NCI-H510A treated with DMSO at 0.1 percent for 48 hours (cell line): Measurements from ENCODE around the gene ENTREP3.
"Not testable (repeated sequence)": the region's sequence is repeated elsewhere in the genome, so short reads cannot be mapped to it uniquely, and the experiment has no call there.

Experiments
- DNase-seq: peaks from one replicate; lab custom pipeline; 2025; lab: John Stamatoyannopoulos, UW

ENTREP3 gene, protein sequence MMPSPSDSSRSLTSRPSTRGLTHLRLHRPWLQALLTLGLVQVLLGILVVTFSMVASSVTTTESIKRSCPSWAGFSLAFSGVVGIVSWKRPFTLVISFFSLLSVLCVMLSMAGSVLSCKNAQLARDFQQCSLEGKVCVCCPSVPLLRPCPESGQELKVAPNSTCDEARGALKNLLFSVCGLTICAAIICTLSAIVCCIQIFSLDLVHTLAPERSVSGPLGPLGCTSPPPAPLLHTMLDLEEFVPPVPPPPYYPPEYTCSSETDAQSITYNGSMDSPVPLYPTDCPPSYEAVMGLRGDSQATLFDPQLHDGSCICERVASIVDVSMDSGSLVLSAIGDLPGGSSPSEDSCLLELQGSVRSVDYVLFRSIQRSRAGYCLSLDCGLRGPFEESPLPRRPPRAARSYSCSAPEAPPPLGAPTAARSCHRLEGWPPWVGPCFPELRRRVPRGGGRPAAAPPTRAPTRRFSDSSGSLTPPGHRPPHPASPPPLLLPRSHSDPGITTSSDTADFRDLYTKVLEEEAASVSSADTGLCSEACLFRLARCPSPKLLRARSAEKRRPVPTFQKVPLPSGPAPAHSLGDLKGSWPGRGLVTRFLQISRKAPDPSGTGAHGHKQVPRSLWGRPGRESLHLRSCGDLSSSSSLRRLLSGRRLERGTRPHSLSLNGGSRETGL

DNA sequence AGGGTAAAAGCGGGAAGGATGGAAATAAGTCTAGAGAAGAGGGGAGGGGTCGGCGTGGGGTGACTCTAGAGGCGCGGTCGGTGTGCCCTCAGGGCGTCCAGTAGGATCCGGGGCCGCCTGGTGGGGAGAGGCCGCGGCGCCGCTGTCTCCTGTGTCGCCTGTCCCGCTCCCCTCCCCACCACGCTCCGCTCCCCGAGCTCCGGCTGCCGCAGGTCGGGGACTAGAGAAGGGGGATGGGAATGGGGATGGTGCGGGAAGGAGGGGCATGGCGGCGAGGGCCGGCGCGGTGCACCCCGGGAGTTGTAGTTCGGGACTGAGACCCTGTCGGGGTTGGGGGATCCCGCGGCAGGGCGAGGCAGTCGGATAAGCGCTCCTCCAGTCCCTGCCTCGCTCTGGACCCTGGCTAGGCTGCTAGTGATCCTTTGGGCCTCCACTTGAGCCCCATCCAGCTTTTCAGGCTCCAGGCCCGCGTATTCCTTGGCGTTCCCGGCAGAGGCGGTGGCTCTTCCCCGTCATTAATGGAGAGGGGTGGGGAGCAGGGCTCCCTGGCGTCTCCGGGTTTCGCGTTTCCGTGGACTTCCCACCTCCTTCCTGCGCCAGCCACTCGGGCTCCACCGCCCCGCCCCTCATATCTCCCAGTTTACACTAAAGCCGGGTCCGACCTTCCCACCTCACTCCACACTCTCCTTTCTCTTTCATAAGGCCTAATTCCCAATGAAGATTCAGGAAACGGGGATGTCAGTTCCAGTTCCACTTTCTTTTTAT is at the start of gene ENTREP3:
Gene ENTREP3, minus strand, starts transcription at position 241 of the 765 bp plus-strand sequence. CDS start 606 bp downstream, outside the sequence.
- DNase-seq = peak; percentile 62

DNA sequence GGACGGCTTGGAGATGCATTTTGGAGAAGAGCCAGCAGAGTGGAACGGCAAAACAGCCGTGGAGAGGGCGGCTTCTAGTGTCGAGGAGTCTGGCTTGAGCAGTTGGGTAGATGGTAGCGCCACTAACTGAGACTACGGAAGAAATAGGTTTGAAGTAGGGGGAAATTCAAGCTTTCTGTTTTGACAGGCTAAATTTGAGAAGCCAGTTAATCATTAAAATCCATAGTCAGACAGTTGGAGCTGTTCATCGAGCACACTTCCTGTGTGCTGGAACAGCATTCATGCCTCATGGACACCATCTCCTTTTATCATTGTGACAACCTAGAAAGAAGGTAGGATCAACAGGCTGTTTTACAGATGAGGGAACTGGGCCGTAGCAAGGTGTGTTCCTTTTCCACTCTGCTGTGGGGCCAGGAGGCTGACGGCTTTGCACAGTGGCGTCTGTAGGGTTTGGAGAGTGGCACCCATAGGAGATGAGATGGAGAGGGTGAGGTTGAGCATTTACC is 49.3 kb upstream of the ENTREP3 start:
- no peak for DNase-seq

DNA sequence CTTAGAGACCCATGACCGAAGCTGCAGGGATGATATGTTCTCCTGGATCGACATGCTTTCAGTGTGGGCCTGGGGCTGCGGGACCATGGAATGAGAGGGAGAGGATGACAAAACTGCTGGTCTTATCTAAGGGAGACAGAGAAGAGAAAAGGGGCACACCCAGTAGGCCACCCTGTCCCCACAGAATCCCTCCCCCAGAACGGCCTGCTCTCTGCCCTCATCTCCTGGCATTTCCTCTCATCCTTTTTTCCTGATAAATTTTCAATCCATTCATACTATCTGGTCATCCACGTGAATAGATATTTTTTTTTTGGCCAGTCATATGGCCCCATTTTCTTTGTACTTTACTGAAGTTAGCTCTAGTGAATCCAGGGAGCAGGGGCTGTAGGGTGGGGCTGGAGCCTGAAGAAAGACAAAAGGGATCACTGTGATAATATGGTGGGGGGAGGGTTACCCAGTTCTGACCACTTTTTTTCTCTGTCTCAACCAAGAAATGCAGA is 46.1 kb upstream of the ENTREP3 start, which contains the start of gene PKLR:
Gene PKLR, minus strand, starts transcription at position 97 of the 500 bp plus-strand sequence. Its CDS starts 43 bp downstream, at position 54.
- no peak for DNase-seq

DNA sequence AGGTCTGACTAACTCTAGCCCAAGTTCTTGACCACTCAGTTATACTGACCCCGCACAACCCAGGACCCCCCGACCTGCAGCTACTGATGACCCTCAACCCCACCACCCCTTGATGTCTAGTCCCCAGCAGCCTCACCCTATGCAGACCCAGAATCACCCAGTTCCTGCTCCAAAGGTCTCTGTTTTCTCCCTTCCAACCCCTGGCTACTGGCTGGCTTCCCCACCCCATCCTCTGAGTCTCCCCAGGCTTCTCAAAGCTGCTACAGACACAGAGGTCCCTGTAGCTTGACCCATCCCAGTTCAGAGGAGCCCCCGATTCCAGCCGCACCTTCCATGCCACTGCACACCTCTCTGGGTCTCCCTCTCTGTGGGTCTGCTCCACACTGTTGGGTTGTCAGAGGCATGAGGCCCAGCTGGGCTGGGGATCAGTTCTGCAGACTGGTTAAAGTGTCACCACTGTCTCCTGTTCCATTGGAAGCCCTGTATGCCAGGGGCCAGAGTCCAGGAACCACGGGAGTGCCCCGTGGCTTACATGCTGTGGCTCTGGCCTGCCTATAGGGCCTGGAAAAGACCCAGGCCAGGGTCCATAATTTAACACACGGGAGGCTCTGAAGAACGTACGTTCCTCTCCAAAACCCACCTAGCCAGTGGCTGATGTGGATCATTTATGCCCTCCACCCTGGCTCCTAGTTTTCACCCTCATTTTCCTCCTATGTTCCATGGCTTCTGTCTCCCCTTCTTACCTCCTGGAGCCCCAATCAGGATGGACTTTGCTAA is 45.5 kb upstream of the ENTREP3 start:
- no peak for DNase-seq

DNA sequence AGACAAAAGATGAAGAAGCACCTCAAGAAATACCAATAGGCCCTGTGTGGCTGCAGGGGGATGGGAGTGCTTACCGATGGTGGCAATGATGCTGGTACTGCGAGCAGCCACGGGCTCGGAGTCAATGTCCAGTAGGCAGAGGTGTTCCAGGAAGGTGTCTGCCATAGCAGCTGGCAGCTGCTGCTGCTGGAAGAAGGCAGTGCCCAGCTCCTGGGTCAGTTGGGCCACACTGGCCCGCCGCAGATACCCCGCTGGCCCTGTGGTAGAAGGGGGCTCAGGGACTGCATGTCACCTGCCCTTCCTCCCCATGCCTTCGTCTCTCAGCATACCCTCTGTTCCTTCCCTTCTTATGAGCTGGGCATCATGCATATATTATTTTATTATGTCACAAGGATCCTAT is 44.7 kb upstream of the ENTREP3 start:
- no peak for DNase-seq

DNA sequence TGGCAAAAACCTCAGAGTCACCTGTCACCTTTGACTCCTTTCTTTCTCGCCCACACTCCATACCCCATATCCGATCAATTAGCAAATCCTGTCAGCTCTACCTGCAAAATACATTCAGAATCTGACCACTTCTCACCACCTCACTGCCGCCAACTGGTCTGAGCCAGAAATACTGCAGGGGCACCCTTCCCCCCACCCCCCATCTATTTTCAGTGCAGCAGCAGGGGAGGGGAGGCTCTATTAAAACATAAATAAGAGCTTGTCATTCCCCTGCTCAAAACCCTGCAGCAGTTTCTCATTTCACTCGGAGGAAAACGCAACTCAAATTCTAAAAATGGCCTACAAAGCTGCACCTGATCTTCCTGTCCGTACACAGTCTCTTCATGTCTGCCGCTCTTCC is 42.1 kb upstream of the ENTREP3 start:
- DNase-seq = no peak

DNA sequence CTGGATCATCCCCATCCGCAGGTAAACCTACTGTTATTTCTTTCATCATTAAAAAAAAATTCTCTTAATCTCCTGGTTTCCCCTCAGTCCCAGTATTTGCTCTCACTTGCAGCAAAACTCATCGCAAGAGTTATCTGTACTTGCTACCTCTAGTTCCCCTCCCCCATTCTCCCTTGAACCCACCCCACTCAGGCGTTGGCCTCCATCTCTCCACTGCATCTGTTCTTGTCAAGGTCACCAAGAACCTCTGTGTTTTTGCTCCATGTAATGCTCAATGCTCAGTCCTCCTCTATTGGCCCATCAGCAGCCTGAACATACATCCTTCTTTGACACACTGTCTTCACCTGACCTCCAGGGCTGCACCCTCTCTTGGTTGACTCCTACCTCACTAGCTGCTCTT is 41.4 kb upstream of the ENTREP3 start:
- DNase-seq = no peak

DNA sequence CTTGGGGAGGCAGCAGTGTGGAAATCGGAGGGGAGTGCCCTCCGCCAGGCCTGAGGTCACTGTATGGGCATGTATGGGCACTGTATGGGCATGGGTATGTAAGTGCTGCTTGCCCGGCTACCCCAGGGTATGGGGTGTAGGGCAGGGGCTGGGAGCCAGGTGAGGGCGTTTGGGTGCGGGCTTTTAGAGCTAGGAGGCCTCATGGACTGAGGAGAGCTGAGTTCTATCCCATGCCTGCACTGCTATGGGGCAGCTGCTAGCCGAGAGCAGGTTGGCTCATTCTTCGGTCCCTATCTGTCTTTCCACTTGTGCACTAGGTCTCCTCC is 40.6 kb upstream of the ENTREP3 start:
- no peak for DNase-seq

DNA sequence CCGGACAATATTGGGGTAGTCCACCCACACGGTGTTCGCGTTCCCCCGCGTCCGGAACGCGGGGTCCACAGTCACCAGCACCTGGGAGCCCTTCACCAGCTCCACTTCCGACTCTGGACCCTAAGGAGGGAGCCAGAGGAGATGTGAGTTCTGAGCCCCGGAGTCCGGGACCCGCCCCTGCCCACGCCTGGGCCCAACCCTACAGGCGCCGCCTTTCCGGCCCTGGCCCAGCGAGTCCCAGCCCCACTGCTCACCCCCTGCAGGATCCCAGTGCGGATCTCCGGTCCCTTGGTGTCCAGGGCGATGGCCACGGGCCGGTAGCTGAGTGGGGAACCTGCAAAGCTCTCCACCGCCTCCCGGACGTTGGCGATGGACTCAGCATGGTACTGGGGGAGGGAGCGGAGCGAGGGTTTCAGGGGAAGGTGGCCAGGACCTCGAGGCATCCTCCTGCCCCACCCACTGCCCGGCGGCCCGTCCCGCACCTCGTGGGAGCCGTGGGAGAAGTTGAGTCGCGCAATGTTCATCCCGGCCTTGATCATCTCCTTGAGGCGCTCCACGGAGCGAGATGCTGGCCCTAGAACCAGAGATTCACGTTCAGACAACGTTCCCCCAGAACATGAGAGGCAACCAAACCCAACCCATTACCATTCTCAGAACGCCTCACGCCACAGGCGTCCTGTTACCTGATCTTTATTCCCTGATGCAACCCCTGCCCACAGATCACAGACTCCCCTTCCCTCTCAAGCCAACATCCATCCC is 40.1 kb upstream of the ENTREP3 start:
- DNase-seq = no peak

DNA sequence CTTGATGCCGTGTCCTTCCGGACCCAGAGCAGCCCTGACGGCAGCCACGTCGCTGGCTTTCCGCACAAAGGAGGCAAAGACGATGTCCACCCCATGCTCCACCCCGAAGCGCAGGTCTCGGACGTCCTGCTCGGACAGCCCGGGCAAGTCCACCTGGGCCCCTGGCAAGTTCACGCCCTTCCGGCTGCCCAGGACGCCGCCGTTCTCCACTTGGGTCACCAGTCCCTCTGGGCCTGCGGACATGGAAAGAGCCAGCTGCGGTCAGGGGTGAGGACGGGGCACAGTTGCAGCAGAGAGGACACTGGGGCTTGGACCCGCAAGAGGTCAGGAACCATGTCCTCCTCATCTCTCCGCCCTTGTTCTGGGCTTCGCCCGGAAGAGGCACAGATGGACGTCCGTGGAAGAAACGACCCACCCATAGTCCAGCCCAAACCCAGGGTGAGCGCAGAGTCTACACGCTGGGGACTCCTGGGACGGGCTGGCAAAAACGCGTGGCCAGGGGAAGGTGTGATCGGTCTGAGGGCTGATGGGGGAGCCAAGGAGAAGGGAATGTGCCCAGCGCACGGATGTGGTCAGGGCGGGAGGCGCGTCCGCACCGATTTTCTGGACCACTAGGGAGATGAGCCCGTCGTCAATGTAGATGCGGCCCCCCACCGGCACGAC is 39.4 kb upstream of the ENTREP3 start:
- DNase-seq = no peak

DNA sequence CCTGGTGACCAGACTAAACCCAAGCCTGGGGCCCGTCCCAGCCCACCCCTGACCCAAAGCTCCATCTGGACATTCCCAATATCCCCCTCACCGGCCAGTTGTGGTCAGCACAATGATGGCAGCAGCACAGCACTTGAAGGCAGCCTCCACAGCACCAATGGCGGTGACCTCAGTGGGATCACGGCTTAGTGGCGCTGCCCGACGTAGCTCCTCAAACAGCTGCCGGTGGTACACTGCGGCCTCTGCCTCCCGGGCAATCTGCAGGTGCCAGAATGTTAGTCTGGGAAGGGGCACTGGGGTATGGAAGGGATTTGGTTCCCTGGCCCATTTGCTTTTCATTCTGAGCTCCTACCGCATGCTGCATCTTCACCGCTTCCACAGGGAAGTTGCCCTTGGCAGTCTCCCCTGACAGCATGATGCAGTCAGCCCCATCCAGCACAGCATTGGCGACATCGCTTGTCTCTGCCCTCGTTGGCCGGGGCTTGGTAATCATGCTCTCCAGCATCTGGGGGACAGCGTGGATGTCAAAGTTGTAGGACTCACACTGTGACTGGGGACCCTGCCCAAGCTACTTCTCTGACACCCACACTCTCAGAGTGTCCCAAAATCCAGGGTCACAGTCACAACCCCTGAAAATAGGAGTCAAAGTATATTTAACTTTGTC is 37.9 kb upstream of the ENTREP3 start:
- DNase-seq = no peak

DNA sequence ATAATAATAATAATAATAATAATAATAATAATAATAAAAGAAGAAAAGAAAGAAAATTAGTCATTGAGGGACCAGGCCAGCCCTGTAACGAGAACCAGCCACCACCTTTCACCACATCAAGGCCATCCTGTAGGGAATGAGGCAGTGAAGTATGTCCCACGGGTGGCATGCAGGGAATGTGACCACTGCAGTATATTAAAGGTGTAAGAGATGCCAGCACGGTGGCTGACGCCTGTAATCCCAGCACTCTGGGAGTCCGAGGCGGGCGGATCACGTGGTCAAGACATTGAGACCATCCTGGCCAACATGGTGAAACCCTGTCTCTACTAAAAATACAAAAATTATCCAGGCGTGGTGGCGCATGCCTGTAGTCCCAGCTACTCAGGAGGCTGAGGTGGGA is 35.7 kb upstream of the ENTREP3 start:
- DNase-seq = not testable (repeated sequence)

DNA sequence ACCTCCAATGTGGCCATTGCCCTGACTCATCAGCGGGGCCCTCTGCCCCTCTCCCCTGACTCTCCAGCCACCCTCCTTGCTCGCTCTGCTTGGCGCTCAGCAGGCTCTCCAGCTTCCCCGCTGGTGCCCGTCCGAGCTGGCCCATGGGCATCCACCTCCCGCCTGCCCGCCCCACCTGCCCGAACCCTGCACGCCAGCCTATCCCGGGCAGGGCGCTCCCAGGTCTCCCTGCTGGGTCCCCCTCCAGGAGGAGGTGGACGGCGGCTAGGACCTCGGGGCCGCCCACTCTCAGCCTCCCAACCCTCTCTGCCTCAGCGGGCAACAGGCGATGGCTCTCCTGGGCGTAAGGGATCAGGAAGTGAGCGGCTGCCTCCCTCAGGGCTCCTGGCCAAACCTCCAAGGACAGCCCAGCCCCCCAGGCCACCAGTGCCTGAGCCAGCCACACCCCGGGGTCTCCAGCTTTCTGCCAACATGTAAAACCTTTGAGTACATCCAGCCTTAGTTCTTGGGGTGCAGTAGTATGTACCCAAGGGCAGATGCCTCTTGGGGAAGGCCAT is 32.8 kb upstream of the ENTREP3 start:
- DNase-seq = no peak

DNA sequence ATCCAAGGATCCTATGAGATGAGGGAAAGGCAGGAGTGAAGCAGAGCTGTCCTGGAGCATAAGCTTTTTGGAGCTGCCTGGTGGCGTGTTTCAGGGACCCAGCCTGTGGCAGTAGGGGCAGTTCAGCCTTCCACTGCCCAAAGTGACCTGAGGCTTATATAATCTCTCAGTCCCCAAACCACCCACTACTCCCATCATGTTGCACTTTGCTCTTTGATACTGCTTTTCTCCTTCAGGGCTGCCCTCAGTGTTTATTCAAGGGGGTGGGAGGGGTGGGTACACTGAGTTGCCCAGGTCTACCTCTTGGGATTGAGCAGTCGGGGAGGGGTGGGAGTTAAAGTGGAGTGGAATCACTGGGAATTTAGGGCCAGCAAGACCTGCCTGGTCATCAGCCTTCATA is 31.3 kb upstream of the ENTREP3 start:
- DNase-seq = no peak

DNA sequence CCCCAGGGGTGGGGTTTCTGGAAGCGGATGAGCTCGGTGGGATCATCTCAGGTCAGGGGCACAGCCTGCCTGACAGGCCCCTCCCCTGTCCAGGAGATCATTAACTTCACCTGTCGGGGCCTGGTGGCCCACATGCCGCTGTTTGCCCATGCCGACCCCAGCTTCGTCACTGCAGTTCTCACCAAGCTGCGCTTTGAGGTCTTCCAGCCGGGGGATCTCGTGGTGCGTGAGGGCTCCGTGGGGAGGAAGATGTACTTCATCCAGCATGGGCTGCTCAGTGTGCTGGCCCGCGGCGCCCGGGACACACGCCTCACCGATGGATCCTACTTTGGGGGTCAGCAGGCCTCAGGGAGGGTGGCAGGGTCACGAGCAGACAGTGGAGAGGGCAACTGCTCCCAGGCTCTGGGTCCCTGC is 30.4 kb upstream of the ENTREP3 start:
- no peak for DNase-seq

DNA sequence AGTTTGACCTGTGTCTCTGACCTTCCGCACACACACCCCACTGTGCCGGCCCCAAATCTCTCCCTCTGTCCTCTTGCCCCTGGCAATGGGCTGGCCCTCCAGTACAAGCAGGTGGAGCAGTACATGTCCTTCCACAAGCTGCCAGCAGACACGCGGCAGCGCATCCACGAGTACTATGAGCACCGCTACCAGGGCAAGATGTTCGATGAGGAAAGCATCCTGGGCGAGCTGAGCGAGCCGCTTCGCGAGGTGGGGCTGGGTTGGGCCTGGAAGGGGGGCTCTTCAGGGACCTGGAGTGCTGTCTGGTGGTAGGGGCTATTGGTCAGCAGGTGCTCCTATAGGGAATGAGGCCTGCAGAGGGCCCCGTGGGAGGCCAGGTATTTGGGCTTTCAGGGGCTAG is 29.8 kb upstream of the ENTREP3 start:
- DNase-seq = no peak

DNA sequence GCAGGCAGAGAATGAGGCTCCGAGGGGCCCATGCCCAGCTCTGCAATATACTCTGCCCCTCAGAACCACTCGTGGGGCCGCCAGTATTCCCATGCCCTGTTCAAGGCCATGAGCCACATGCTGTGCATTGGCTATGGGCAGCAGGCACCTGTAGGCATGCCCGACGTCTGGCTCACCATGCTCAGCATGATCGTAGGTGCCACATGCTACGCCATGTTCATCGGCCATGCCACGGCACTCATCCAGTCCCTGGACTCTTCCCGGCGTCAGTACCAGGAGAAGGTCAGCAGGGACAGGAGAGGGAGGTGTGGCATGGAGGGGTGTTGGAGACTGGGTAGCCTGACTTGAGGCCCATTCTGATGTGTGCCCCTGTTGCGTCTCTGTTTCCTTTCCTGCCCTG is 29.2 kb upstream of the ENTREP3 start:
- DNase-seq = no peak

DNA sequence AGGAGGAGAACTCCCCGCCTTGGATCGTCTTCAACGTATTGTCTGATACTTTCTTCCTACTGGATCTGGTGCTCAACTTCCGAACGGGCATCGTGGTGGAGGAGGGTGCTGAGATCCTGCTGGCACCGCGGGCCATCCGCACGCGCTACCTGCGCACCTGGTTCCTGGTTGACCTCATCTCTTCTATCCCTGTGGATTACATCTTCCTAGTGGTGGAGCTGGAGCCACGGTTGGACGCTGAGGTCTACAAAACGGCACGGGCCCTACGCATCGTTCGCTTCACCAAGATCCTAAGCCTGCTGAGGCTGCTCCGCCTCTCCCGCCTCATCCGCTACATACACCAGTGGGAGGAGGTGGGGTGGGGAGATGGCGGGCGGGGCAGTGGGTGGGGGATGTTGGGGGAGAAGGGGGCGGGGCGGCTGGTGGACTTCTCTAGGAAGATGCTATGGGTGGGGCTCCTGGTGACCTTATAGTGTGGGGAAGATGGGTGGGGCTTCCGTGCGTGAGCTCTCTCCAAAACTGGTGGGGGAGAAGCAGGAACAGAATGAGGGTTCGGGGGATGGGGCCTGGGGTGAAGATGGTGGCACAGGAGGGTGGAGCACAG is 27.3 kb upstream of the ENTREP3 start:
- no peak for DNase-seq

DNA sequence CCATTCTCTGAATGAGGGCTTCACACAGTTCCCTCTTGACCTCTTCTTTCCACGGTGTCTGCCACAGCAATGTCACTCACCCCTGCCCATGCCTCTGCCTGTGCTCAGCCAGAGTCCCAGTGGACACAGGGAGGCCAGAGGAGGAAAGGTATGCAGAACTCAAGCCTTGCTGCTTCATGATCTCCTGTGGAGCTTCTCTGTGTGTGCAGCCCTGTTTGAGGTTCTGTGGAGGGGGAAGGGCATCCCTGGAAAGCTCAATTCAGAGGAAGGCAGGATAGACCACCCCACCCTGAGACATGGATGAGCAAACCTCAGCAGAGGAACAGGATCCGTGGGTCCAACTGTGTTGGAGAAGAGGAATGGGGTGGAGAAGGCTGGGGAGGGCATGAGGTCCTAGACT is 24.0 kb upstream of the ENTREP3 start:
- DNase-seq = no peak
